Activated CD4-positive, alpha-beta memory T cell treated with anti-CD3 and anti-CD28 coated beads for 36 hours (primary cell): Measurements from ENCODE around the gene LRRC75A. TPM values are rescaled to one million over a fixed set of nuclear protein-coding genes. Genes with fewer than 3 reads are reported as not detected.

ENCODE experiments used
- total RNA-seq, 2 experiments: library from RNA; stranded (reverse); gene quantifications; one replicate each; pipeline ENCODE4 v1.2.3, GENCODE V29; 2021

LRRC75A gene
- total RNA-seq, 2 experiments from 2014 or later: 1.2 to 1.4 TPM

Other genes starting within 250 kb of the LRRC75A start
- 10 to 100 TPM; 43.0 to 44.2 TPM for gene CENPV, start 138.7 kb downstream of the LRRC75A start, total RNA-seq
- 1,000 to 10,000 TPM; 1,695 to 1,771 TPM for gene UBB, start 111.1 kb downstream of the LRRC75A start, total RNA-seq
- gene TRPV2, start 76.6 kb downstream of the LRRC75A start, total RNA-seq: 10 to 100 TPM; 46.0 to 50.6 TPM
- 10 to 100 TPM; 11.1 to 11.5 TPM for gene ZNF287, start 77.0 kb upstream of the LRRC75A start, total RNA-seq
- gene ZNF624, start 161.7 kb upstream of the LRRC75A start, total RNA-seq: 1 to 10 TPM; 3.9 to 5.0 TPM
- 1 to 10 TPM; 4.7 to 5.4 TPM for gene CCDC144A, start 198.0 kb upstream of the LRRC75A start, total RNA-seq